Skeletal muscle cell (primary cell): Measurements from ENCODE around the gene UBE3B.

Experiments
- DNase-seq: peaks from one replicate; pipeline ENCODE4 v3.0.0-alpha.2; 2010; ENCODE audit warnings: low read depth
- H3K4me3 ChIP-seq: 2 replicates; pipeline ENCODE4 v1.5.1; 2011; ENCODE audit warnings: low read depth, mild to moderate bottlenecking, control low read depth, low read length, moderate library complexity

UBE3B gene

GRCh38 chr12:109519787-109520186 is 42.4 kb downstream of the UBE3B start:
- no peak overlapping the region for H3K4me3 ChIP-seq
- no peak for DNase-seq

DNA sequence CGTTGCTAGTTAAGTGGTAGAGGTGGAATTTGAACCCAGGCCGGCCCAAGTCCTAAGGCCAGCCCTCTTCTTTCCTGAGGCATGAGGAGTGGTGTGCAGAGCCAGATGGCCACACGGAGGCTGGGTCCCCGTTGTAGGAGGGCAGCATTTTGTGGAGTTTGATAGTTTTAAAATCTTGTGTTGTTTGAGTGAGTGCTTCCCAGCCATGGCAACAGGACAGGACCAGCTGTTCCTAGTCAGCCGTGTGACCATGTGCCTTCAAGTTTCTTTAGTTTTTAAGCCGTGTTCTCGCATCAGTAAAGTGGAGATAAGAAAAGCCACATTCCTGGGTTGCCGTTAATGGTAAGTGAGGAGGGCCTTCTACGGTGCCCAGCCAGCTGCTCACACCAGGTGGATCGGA is 44.4 kb downstream of the UBE3B start:
- DNase-seq = no peak
- H3K4me3 ChIP-seq = no peak overlapping the region

- no peak for DNase-seq
- H3K4me3 ChIP-seq = no peak overlapping the region
Observed at GRCh38 chr12:109523071-109523470, 45.6 kb downstream of the UBE3B start.

GRCh38 chr12:109523504-109523903 is 46.1 kb downstream of the UBE3B start:
- no peak for DNase-seq
- no peak overlapping the region for H3K4me3 ChIP-seq

DNA sequence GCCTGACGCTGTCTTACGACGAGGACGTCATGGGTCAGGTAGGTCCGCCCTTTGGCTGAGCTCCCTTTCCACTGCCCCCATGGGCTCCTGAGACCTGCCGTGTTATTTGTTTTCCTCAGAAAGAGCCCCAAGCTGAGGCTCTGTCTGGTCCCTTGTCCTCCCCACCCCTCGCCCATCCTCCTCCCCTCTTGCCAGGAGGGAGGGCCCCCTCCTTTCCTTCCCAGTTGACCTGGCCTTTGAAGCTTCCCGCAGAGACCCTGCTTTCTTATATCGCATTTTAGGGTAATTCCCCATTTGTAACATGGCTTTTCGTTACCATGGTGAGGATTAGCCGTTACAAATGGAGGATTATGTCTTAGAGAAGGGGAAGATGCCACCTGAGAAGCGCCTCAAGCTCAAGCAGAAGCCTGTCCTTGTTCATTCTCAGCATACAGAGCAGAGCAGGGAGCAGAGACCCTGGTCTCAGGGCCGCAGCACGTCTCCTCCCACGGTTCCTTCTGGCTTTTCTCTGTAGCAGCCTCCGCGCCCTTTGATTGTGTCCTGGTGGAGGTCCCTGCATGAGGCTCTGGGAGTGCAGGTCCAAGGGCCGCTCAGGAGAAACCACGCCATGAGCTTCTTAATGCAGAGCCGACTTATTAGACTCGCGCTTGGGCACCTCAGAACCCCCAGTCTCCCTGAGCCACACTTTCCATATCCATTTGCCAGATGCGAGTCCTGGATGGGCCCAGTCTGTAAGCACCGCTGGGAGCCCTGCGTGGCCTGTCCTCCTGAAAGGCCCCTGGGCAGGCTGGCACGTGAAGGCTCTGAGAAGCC is 47.2 kb downstream of the UBE3B start:
- no peak overlapping the region for H3K4me3 ChIP-seq
- no peak for DNase-seq

- no peak for DNase-seq
Observed at GRCh38 chr12:109525279-109525585, 47.8 kb downstream of the UBE3B start.

GRCh38 chr12:109527489-109528123 is 50.2 kb downstream of the UBE3B start:
- H3K4me3 ChIP-seq = no peak overlapping the region
- no peak for DNase-seq

More at GRCh38 chr12:109525279-109525585, 47.8 kb downstream of the UBE3B start:
- no peak overlapping the region for H3K4me3 ChIP-seq

- H3K4me3 ChIP-seq = no peak overlapping the region
- no peak for DNase-seq
Observed at GRCh38 chr12:109529691-109530640, 52.5 kb downstream of the UBE3B start.

GRCh38 chr12:109531411-109531810 is 54.0 kb downstream of the UBE3B start:
- no peak for DNase-seq
- H3K4me3 ChIP-seq = no peak overlapping the region

DNA sequence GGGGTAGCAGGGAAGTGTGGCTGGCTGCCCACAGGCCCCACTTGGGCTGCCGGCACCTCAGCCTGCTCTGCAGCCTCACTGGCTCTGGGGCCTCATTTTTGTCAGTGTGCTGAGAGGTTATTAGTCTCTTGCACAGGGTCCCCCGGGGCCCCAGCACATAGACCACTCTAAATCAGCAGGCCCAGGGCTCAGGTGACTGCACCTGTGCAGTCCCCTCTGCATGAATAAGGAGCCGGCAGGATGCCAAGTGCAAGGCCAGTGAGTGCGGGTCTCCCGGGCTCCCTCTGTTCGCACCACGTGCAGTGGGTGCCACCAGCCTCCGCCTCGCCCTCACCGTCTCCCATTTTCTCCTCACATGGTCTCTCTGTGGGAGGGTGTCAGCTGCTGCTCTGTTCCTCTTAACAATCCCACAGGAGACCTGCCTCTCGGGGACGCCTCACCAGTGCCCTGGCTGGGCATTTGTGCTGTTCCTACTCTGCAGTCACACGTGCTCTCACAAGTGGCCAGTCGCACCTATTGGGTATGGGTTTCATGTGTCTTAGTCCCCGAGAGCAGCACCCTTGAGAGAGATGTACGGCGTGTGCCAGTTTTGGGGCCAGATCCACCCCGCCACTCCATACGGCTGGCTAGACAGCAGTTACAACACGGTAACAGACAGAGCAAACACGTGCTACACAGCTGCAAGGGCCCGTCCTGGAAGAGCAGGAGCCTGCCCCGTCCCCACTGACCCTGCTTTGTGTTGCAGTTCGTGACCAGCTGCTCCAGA is 55.5 kb downstream of the UBE3B start:
- DNase-seq = no peak
- no peak overlapping the region for H3K4me3 ChIP-seq

- DNase-seq = no peak
- no peak overlapping the region for H3K4me3 ChIP-seq
Observed at GRCh38 chr12:109533487-109533740, 56.0 kb downstream of the UBE3B start.

- no peak overlapping the region for H3K4me3 ChIP-seq
- no peak for DNase-seq
Observed at GRCh38 chr12:109534456-109534855, 57.0 kb downstream of the UBE3B start.

DNA sequence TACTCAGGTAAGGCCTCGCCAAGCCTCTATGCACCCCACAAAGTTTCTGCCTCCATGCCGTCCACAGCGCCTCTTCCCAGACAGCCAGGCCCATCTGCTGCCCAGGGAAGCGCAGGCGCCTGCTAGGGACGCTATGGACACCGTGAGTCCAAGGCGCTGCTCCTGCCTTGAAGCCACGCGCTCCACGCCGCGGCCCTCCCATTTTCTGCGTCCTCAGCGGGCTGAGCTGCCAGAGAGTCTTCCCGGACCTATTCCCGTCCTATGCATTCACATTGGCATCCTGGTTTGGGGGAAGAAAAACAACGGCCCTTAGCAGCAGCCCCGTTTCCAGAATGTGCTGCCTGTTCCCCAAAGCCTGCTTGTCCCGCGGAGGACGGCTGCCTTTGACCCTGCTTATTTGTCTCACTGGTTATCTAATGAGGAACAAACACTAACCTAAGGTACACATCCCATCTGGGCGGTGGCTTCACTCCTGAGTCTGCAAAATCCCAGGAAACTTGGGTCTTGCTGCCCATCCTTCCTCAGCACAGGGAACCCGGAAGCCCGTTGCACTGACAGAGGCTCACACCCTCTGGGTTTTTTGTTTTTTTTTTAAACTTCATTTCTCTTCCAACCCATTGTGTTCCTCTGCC is 57.9 kb downstream of the UBE3B start:
- DNase-seq = no peak
- H3K4me3 ChIP-seq = no peak overlapping the region

DNA sequence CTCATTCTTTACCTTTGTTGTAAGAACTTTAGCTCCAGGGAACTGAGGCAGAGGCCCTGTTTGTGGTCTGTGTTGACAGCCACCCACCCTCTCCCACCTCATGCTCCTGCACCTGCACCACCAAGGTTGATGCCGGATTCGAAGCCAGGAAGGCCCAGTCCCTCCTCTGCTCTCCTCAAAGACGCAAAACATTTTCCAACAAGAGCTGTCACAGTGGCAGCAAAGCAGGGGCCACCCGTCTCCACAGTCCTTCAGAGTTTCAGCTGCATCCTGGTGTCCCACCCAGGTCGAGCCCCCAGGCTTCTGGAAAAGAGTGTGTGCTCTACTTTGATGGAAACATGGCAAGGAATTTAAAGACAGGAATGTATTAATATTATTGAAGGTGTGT is 58.4 kb downstream of the UBE3B start:
- no peak overlapping the region for H3K4me3 ChIP-seq
- no peak for DNase-seq

DNA sequence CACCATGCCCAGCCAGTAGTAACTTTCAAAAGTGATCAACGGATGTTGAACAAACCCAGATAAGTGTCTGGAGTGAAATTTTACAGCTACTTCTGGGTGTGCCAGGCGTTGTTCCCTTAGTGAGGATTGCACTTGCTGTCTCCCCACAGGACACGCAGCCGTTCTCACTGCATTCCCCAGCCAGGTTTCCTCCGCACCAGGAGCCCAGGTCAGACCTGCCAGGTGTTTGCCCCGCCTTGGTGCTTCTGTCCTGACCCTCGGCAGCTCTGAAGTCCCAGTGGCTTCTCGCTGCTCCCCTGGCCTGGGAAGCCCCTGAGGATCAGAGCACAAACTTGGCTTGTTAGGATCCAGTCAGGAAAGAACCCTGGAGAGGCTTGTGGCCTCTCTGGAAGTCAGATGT is 59.7 kb downstream of the UBE3B start:
- DNase-seq = no peak
- no peak overlapping the region for H3K4me3 ChIP-seq

GRCh38 chr12:109538191-109538863 is 60.9 kb downstream of the UBE3B start:
- DNase-seq = no peak
- H3K4me3 ChIP-seq = no peak overlapping the region

- H3K4me3 ChIP-seq = no peak overlapping the region
- DNase-seq = no peak
Observed at GRCh38 chr12:109539508-109539907, 62.1 kb downstream of the UBE3B start.

GRCh38 chr12:109540526-109541412 is 63.3 kb downstream of the UBE3B start:
- H3K4me3 ChIP-seq = no peak overlapping the region
- no peak for DNase-seq
